Measurements from ENCODE around the gene UBE3B.

The UBE3B gene

GRCh38 chr12:109459247-109459646 is 18.2 kb upstream of the UBE3B start:
- no peak overlapping the region for H3K4me3 ChIP-seq (replicated peaks; ENCODE audit: low read depth, low read length)
- TF ChIP-seq CTCF (IDR thresholded peaks at IDR 0.05; ENCODE audit: low read length, missing control alignments) = no peak
- DNase-seq (ENCODE audit: low read depth) = peak; percentile 32

GRCh38 chr12:109460538-109460937 is 16.9 kb upstream of the UBE3B start:
- H3K4me3 ChIP-seq (replicated peaks; ENCODE audit: low read depth, low read length) = no peak overlapping the region
- no peak for DNase-seq (ENCODE audit: low read depth)
- TF ChIP-seq CTCF (IDR thresholded peaks at IDR 0.05; ENCODE audit: low read length, missing control alignments) = no peak

GRCh38 chr12:109461049-109461845 is 16.2 kb upstream of the UBE3B start:
- no peak overlapping the region for H3K4me3 ChIP-seq (replicated peaks; ENCODE audit: low read depth, low read length)
- TF ChIP-seq CTCF (IDR thresholded peaks at IDR 0.05; ENCODE audit: low read length, missing control alignments) = no peak
- DNase-seq (ENCODE audit: low read depth) = peak; percentile 61

- DNase-seq (ENCODE audit: low read depth) = peak; percentile 97
- TF ChIP-seq CTCF (IDR thresholded peaks at IDR 0.05; ENCODE audit: low read length, missing control alignments) = no peak
- H3K4me3 ChIP-seq (replicated peaks; ENCODE audit: low read depth, low read length) = peak overlapping the region; percentile 30
Observed at GRCh38 chr12:109461846-109462756, 15.3 kb upstream of the UBE3B start.

GRCh38 chr12:109462868-109463692 is 14.4 kb upstream of the UBE3B start:
- DNase-seq (ENCODE audit: low read depth) = peak; percentile 99
- peak overlapping the region; percentile 30 for H3K4me3 ChIP-seq (replicated peaks; ENCODE audit: low read depth, low read length)
- TF ChIP-seq CTCF (IDR thresholded peaks at IDR 0.05; ENCODE audit: low read length, missing control alignments) = no peak

GRCh38 chr12:109463756-109464155 is 13.7 kb upstream of the UBE3B start:
- peak overlapping the region; percentile 21 for H3K4me3 ChIP-seq (replicated peaks; ENCODE audit: low read depth, low read length)
- peak; percentile 32 for DNase-seq (ENCODE audit: low read depth)
- no peak for TF ChIP-seq CTCF (IDR thresholded peaks at IDR 0.05; ENCODE audit: low read length, missing control alignments)
